Astrocyte (in vitro differentiated cells and primary cell): ENCODE data around the gene PRTG. TPM values are rescaled to one million over a fixed set of nuclear protein-coding genes. Genes with fewer than 3 reads are reported as not detected.

Experiments
- DNase-seq: peaks from one replicate; pipeline ENCODE4 v3.0.0-alpha.2; 2010; ENCODE audit warnings: low read depth
- FAIRE-seq: peaks from 2 replicates; lab custom pipeline; 2011; peaks lifted over from hg19 to GRCh38; lab: Jason Lieb, UNC
- H2AFZ ChIP-seq: 2 replicates; pipeline ENCODE4 v1.6.0; 2012; ENCODE audit warnings: low read depth, low read length, inconsistent platforms
- H3K27ac ChIP-seq: 2 replicates; pipeline ENCODE4 v1.5.1; 2011; ENCODE audit warnings: low read depth, low read length, inconsistent platforms
- H3K27me3 ChIP-seq: 2 replicates; pipeline ENCODE4 v1.6.0; 2011; ENCODE audit warnings: low read length, inconsistent platforms; ENCODE audit not compliant: insufficient read depth
- H3K36me3 ChIP-seq: 2 replicates; pipeline ENCODE4 v1.5.1; 2011; ENCODE audit warnings: low read length, inconsistent platforms; ENCODE audit not compliant: insufficient read depth
- H3K4me1 ChIP-seq: 2 replicates; pipeline ENCODE4 v1.5.1; 2011; ENCODE audit warnings: low read length, inconsistent platforms; ENCODE audit not compliant: insufficient read depth
- H3K4me2 ChIP-seq: 2 replicates; pipeline ENCODE4 v1.6.0; 2012; ENCODE audit warnings: low read length, inconsistent platforms
- H3K4me3 ChIP-seq: 2 replicates; pipeline ENCODE4 v1.5.1; 2011; ENCODE audit warnings: low read depth, mild to moderate bottlenecking, low read length, inconsistent platforms; ENCODE audit not compliant: insufficient read depth
- H3K79me2 ChIP-seq: 2 replicates; pipeline ENCODE4 v1.6.0; 2012; ENCODE audit warnings: mild to moderate bottlenecking, low read length, inconsistent platforms; ENCODE audit not compliant: insufficient read depth
- H3K9ac ChIP-seq: 2 replicates; pipeline ENCODE4 v1.6.0; 2012; ENCODE audit warnings: mild to moderate bottlenecking, low read length, inconsistent platforms
- H3K9me3 ChIP-seq: 2 replicates; pipeline ENCODE4 v1.5.1; 2012; ENCODE audit warnings: low read depth, mild to moderate bottlenecking, low read length, inconsistent platforms; ENCODE audit not compliant: insufficient read depth
- H4K20me1 ChIP-seq: 2 replicates; pipeline ENCODE4 v1.6.0; 2012; ENCODE audit warnings: low read length, inconsistent platforms; ENCODE audit not compliant: insufficient read depth
- H3K27ac Mint-ChIP-seq: one replicate; pipeline ENCODE4 v1.8.0; 2021; ENCODE audit warnings: mild to moderate bottlenecking, mixed read lengths; ENCODE audit not compliant: unreplicated experiment
- H3K27me3 Mint-ChIP-seq: one replicate; pipeline ENCODE4 v1.8.0; 2021; ENCODE audit warnings: low read depth, mixed read lengths; ENCODE audit not compliant: unreplicated experiment
- H3K36me3 Mint-ChIP-seq: one replicate; pipeline ENCODE4 v1.8.0; 2021; ENCODE audit warnings: low read depth, mixed read lengths; ENCODE audit not compliant: unreplicated experiment
- H3K4me1 Mint-ChIP-seq: one replicate; pipeline ENCODE4 v1.8.0; 2021; ENCODE audit warnings: low read depth, mixed read lengths; ENCODE audit not compliant: unreplicated experiment
- H3K4me3 Mint-ChIP-seq: one replicate; pipeline ENCODE4 v1.8.0; 2021; ENCODE audit warnings: mild to moderate bottlenecking, moderate library complexity, mixed read lengths; ENCODE audit not compliant: unreplicated experiment
- H3K9me3 Mint-ChIP-seq: one replicate; pipeline ENCODE4 v1.8.0; 2021; ENCODE audit warnings: mild to moderate bottlenecking, mixed read lengths; ENCODE audit not compliant: unreplicated experiment
- EZH2 ChIP-seq: IDR thresholded peaks from 2 replicates; pipeline ENCODE4 v1.6.1; 2012; ENCODE audit warnings: mild to moderate bottlenecking, low read length, inconsistent platforms; ENCODE audit not compliant: insufficient read depth
- total RNA-seq: library from RNA; stranded (reverse); gene quantifications from 2 replicates; pipeline ENCODE4 v1.2.1, GENCODE V29; 2021
- TF ChIP-seq, protein P1 (sequence below): IDR thresholded peaks from 2 replicates; pipeline ENCODE4 v1.5.1; 2011; ENCODE audit warnings: low read depth, mild to moderate bottlenecking, inconsistent platforms, low read length, moderate library complexity; ENCODE audit not compliant: insufficient read depth

Gene PRTG
- total RNA-seq, 1 donor from 2014 or later = 39.4 TPM

- no peak overlapping the region for H3K4me3 ChIP-seq
- DNase-seq (no peak), FAIRE-seq (no peak)
- H3K27ac ChIP-seq = no peak overlapping the region
- Mint-ChIP-seq H3K4me3 (no peak overlapping the region), H3K9me3 (no peaks in the 10 kb centered on the region), H3K27ac (no peak overlapping the region), H3K4me1 (no peaks in the 10 kb centered on the region), H3K36me3 (no peaks in the 10 kb centered on the region), H3K27me3 (no peaks in the 10 kb centered on the region)
- no peaks in the 10 kb centered on the region for H4K20me1 ChIP-seq
- no peaks in the 10 kb centered on the region for H3K27me3 ChIP-seq
- H3K36me3 ChIP-seq = no peaks in the 10 kb centered on the region
- no peak overlapping the region for H3K4me2 ChIP-seq
- no peak overlapping the region for H2AFZ ChIP-seq
- no peaks in the 10 kb centered on the region for H3K79me2 ChIP-seq
- no peak overlapping the region for H3K9ac ChIP-seq
- no peaks in the 10 kb centered on the region for H3K9me3 ChIP-seq
- no peaks in the 10 kb centered on the region for H3K4me1 ChIP-seq
- TF ChIP-seq, protein P1, sequence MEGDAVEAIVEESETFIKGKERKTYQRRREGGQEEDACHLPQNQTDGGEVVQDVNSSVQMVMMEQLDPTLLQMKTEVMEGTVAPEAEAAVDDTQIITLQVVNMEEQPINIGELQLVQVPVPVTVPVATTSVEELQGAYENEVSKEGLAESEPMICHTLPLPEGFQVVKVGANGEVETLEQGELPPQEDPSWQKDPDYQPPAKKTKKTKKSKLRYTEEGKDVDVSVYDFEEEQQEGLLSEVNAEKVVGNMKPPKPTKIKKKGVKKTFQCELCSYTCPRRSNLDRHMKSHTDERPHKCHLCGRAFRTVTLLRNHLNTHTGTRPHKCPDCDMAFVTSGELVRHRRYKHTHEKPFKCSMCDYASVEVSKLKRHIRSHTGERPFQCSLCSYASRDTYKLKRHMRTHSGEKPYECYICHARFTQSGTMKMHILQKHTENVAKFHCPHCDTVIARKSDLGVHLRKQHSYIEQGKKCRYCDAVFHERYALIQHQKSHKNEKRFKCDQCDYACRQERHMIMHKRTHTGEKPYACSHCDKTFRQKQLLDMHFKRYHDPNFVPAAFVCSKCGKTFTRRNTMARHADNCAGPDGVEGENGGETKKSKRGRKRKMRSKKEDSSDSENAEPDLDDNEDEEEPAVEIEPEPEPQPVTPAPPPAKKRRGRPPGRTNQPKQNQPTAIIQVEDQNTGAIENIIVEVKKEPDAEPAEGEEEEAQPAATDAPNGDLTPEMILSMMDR = no peak
- no peak for TF ChIP-seq EZH2
Observed at GRCh38 chr15:55637086-55637485, 105.9 kb downstream of the PRTG start.

GRCh38 chr15:55633731-55634130, 109.2 kb downstream of the PRTG start:
- H3K4me3 ChIP-seq = no peak overlapping the region
- H3K36me3 ChIP-seq = no peaks in the 10 kb centered on the region
- no peak for TF ChIP-seq EZH2
- TF ChIP-seq, protein P1 = no peak
- H3K4me1 ChIP-seq = no peaks in the 10 kb centered on the region
- Mint-ChIP-seq H3K9me3 (no peaks in the 10 kb centered on the region), H3K27ac (no peak overlapping the region), H3K4me1 (no peaks in the 10 kb centered on the region), H3K36me3 (no peaks in the 10 kb centered on the region), H3K4me3 (no peak overlapping the region), H3K27me3 (no peaks in the 10 kb centered on the region)
- H3K9ac ChIP-seq = no peak overlapping the region
- H2AFZ ChIP-seq = no peak overlapping the region
- no peaks in the 10 kb centered on the region for H3K27me3 ChIP-seq
- no peaks in the 10 kb centered on the region for H4K20me1 ChIP-seq
- no peak overlapping the region for H3K4me2 ChIP-seq
- no peak overlapping the region for H3K27ac ChIP-seq
- H3K79me2 ChIP-seq = no peaks in the 10 kb centered on the region
- H3K9me3 ChIP-seq = no peaks in the 10 kb centered on the region
- FAIRE-seq (no peak), DNase-seq (no peak)

- no peak overlapping the region for H3K4me3 Mint-ChIP-seq
- no peak for FAIRE-seq
Observed at GRCh38 chr15:55632434-55632833, 110.5 kb downstream of the PRTG start.

More at GRCh38 chr15:55632434-55632833, 110.5 kb downstream of the PRTG start:
- TF ChIP-seq, protein P1 = no peak
- TF ChIP-seq EZH2 = no peak
- Mint-ChIP-seq H3K9me3 (no peaks in the 10 kb centered on the region), H3K36me3 (no peaks in the 10 kb centered on the region), H3K27ac (no peak overlapping the region), H3K27me3 (no peaks in the 10 kb centered on the region), H3K4me1 (peaks cover 5% of the 10 kb centered on the region)
- H3K4me2 ChIP-seq = no peak overlapping the region
- no peaks in the 10 kb centered on the region for H3K79me2 ChIP-seq
- H3K9me3 ChIP-seq = no peaks in the 10 kb centered on the region
- no peaks in the 10 kb centered on the region for H3K36me3 ChIP-seq
- no peak overlapping the region for H3K9ac ChIP-seq
- peaks cover 4% of the 10 kb centered on the region for H3K4me1 ChIP-seq
- DNase-seq = no peak
- no peaks in the 10 kb centered on the region for H4K20me1 ChIP-seq
- no peak overlapping the region for H3K27ac ChIP-seq
- H3K4me3 ChIP-seq = no peak overlapping the region
- no peak overlapping the region for H2AFZ ChIP-seq
- no peaks in the 10 kb centered on the region for H3K27me3 ChIP-seq
